CD4-positive, alpha-beta T cell treated with Interleukin-17A for 1 hour (primary cell): ENCODE data around the gene TBX2.
"Not testable (repeated sequence)": the region's sequence is repeated elsewhere in the genome, so short reads cannot be mapped to it uniquely, and the experiment has no call there.

Experiments
- DNase-seq: peaks from one replicate; pipeline ENCODE4 v3.0.0-alpha.2; 2020

The TBX2 gene

DNA sequence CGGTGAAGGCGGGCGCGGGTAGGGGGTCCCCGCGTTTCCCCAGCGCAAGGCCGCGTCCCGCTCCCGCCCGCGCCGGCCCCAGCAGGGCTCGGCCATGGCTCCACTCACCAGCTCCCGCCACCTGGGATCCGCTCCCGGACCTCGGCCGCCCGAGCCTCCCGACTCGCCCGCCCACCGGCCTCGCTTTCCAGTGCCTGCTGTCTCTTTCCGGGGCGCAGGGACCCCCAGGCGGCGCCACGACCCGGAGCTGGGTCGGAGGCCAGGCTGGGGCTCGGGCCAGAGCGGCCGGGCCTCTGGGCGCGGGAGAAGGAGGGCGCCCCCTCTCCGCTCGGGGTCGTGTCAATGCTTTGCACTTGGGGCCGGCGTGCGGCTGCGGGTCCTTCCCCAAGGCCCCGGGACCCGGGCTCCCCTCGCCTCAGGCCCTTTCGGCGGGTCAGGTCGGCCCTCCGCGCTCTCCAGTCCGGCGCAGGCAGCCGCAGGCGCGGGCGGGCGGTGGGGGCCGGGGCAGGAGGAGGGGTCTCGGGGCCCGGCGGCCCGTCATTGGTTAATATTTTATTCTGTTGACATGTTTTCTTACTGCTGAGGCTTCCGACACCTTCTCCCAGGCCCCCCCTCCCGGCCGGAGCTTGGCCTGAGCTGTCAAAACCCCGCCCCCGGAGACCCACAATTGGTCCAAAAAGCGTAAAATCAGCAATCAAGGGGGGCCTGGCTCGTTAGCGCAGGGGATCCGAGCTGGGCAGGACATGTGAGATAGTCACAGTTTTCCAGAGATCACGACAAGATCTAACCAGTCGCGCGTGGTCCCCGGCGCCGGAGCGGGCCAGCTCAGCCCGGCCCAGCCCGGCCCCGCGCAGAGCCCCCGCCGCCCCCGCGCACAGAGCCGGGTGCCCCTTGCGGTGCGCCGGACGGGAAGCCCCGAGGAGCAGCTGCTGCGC lies at the start of gene TBX2:
TSS of gene TBX2 (plus strand) at position 713 of the 935 bp plus-strand sequence. CDS start 334 bp downstream, outside the sequence.
- no peak for DNase-seq

DNA sequence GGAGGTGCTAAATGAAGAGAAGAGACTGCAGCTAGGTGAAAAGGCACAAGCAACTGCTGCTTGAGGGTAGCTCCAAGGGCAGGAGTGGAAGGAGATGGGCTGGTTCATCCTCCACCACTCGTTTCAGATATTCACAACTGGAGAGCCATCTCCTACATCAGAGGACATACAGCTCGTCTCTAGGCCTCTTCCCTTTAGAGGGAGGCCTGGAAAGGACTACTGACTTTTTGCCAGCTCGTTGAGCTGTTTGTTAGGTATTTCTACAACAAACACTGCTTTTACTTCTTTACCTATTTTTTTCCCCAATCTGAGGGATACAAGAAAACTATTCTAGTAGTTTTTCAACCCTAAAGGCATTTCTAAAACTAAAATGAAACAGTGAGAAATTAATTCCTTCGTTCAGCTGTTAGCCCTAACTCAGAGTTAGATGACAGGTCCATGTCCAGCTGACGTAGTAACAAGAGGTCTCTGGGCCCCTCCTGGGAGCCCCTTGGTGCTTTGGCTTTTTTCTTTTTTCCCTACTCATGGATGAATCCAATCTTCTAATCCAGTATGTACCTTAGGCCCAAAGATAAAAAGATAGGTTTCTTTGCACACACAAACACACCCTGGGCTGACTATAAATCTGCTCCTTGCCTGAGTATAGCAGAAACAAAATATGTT lies 47.8 kb upstream of the TBX2 start:
- no peak for DNase-seq

DNA sequence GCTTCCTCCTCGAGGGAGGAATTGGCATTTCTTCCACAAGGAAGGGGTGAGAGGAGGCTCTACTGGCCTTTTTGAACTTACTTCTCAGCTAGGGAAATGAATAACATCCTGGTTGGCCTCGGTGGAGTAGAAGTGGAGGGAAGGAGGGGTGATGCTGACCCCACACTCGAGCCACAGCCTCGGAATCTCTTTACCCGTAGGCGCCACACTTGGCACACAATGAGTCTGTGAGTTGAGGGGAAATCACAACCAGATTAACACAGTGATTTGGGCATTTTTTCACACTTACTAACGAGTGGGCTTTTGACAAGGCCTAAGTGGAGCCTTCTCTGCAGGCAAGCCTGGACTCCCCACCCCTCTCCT lies 47.3 kb upstream of the TBX2 start:
- no peak for DNase-seq

DNA sequence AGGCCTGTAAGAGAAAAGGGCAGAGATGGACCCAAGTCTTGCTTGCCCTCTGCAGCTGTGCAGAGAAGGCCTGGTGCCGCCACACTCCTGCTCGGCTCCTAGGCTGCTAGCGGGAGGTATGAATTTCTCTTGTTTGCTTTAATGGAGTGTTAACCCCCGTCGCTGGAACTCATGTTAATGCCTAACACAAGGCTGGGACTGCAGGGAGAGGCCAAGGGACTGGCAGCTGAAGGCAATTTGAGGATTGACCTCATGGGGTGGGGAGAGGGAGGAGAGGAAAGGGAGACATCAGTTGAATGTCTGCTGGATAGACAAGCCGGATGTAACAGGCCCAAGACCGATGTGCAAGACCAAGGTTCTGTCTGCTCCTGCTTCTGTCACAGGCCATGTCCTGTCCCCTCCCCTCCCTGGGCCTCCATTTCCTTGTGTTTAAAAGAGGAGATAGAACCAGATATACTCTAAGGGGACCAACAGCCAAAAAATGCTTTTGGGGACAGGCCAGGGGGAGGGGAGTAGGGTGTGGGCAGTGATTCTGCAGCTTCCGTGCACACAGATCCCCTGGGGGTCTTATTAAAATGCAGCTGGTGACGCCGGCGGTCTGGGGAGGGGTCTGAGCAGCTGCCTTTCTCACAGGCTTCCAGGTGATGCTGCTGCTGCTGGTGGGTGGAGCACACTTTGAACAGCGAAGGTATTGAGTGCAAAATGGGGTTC lies 46.7 kb upstream of the TBX2 start:
- no peak for DNase-seq

DNA sequence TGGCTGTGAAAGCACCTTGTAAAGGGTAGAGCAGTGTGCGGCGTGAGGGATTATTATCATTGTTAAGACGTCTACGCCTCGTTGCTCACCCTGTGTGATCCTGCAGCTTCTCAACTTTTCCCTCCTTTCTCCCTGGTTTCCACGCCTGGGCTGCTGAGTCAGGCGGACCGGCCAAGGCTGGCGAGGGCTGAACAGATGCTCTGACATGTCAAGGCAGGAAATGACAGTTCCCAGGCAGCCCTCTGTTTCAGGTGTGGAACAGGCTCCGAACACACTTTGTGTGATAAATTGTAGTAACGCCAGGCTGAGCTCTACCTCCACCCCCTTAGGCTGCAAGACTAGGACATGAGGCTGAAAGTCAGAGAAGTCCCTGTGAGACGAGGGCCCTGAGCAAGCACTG lies 46.0 kb upstream of the TBX2 start:
- no peak for DNase-seq

DNA sequence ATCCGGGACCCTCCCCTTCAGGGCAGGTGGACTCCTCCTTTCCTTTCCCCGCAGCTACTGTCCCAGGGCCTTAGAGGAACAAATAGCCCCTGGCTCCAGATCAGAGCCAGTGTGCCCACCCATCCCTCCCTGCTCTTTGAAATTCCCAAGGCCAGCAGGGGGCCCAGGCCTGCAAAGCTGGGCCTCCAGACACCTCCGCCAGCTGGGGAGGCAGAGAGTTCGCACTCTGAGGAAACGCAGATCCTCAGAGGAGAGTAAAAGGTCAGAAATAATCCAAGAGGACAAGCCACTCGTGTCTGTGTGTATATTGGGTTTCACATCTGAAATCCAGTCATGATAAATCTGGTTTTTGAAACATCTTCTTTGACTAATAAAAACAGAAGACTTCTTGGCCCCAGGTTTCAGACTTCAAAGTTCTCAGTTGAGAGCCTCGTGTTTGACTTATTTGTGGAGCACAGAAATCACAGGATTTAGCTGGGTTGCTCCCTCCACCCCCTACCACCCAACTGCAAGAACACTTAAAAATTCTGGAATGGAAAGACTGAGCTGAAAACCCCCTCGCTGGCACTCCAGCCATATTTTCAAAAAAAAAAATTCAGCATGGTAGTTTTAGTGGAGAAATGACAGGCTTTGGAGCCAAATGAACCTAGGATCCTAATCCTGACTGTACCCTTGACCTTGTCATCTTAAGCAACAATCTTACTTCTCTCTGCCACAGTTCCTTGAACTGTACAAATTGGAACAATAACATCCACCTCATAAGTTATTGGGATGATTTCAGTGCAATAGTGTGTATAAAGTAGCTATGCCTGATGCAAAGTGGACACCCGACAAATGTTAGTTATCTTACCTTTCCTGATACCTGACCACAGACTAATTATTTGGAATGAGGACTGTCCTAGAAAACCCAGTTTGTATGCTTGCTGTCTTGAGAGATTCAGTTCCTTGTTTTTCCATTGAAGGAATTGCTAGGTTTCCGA lies 44.5 kb upstream of the TBX2 start:
- no peak for DNase-seq

DNA sequence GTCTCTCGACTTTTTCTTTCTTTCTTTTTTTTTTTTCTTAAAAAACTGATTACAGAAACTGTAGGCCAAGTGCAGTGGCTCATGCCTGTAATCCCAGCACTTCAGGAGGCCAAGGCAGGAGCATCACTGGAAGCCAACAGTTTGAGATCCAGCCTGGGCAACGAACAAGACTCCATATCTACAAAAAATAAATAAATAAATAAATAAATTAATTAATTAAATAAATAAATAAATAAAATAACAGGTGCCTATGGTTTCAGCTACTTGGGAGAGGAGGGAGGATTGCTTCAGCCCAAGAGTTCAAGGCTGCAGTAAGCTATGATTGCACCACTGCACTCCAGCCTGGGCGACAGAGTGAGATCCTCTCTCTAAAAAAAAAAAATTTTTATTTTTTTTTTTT lies 42.6 kb upstream of the TBX2 start:
- DNase-seq = not testable (repeated sequence)

DNA sequence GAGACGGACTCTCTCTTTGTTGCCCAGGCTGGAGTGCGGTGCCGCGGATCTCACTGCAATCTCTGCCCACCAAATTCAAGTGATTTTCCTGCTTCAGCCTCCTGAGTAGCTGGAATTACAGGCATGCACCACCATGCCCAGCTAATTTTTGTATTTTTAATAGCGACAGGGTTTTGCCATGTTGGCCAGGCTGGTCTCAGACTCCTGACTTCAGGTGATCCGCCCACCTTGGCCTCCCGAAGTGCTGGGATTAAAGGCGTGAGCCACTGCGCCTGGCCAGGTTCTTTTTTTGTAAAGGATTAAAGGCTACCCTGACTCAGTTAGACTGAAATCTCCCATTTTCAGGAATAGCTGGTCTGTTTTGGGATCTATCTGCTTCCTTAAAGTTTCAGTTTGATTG lies 40.1 kb upstream of the TBX2 start:
- not testable (repeated sequence) for DNase-seq

DNA sequence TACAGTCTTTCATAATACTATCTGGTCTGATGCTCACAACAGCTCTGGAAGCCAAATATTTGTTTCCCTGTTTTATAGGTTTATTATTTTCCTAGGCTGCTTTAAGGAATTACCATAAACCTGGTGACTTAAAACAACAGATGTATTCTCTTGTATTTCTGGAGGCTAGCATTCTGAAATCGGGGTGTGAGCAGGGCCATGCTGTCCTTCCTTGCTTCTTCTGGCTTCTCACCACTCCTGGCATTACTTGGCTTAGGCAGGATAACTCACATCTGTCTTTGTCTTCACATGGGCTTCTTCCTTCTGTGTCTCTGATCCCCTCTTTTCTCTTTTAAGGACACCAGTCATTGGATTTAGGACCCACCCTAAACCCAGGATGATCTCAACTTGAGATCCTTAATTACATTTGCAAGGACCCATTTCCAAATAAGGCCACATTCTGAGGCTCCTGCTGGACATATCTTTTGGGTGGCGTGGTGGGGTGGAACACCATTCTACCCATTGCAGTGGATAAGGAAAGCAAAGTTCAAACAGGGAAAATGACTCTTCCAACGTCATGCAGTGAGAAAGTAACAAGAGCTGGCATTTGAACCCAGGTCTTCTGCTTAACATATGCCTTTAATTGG lies 39.2 kb upstream of the TBX2 start:
- DNase-seq = no peak

DNA sequence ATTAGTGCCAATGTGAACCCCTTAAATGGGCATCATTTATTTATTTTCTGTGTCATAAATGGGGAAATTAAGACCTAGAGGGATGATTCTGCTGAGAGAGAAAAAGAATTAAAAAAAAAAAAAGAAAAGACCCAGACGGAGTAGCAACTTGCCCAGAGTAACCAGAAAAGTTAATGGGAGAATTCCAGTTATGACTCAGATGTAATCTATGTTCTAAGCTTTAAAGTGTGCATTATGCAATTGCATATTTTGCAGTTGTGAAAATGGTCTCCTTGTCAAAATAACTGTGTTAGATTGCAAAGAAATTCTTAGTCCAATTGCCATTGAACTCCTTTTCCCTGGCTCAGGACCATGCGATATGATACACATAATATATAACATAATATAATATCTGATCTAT lies 38.6 kb upstream of the TBX2 start:
- no peak for DNase-seq

DNA sequence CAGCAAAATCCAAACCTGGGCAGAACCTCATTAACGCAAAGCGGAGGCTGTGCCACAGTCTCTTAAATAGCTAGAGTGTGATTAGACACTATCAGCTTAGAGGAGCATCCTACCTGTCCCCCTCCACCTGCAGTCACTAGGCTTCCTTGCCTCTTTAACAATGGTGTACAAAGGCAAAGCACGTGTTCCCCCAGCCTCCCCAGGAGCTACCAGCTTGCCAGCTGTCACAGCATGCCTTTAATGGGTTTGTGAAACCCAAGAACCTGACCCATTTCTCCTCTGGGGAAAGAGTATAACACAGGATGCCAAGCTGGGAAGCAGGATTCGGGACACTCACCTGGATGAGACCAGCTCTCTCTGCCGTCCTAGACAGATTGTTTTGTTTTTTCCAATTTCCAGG lies 37.2 kb upstream of the TBX2 start:
- no peak for DNase-seq

DNA sequence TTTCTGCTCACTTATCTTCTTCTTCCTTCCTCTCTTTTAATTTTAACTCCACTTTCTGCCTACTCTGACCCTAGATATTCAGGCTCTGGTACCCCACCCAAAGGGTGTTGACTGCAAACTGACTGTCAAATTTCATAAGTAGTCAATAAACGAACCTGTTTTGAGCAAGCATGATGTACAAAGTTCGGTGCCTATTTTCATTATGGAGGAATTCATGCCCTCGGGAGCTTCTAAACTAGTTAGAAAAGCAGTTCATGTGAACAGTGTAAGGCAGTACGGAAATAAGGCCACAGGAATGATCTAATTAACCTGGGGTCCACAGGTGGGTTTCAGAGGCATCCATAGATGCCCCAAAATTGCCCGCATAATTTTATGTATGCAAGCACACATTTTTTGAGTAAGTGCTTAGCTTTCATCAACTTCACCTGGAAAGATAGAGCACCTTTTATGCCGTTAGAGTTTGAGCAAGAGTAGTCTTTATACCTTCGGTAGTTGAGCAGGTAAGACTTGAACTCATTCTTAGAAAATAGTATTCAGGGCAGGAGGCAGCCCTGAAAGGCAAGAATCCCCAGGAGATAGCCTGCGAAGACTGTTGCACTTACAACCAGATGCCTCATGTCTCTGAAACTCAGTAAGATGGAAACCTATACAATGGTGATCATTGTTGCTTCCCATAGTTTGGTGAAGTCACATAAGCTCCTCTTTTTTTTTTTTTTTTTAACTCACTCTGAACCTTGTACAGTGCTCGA lies 36.6 kb upstream of the TBX2 start:
- no peak for DNase-seq

DNA sequence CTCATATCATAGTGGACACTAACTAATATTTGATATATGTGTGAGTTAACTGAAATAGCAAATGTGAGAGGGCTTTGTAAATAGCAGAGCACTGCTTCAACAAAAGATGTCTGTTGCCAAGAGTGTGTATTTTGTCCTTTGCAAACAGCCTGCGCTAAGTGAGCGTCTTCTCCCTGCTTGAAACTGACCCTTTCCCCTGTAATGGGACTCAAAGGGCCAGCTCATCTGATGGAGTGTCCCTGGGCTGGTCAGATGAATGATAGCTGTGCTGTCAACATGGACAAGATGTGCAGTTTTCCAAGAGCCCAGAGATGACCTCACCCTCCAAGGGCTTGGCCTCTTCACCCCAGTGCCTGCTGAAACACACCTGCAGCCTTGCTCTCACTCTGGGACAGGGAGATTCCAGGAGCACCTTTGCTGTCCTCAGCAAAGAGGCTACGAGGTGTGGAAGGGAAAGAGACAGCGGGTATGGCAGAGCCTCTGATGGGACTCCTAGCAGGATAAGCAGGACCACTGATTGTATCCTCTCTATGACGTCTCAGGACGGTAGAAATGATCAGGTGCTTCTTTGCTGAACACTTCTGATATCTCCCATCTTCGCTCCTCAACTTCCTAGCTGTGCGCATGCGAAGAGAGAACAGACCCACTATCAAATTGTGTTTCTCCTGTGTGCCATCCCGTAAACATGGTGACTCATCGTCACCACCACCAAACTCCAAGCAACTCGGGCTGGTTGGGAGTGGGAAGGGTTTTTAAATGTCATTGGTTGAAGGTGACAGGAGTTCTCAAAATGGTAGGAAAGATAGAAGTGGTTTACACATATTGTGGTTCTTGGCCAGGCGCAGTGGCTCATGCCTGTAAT lies 35.8 kb upstream of the TBX2 start:
- no peak for DNase-seq

DNA sequence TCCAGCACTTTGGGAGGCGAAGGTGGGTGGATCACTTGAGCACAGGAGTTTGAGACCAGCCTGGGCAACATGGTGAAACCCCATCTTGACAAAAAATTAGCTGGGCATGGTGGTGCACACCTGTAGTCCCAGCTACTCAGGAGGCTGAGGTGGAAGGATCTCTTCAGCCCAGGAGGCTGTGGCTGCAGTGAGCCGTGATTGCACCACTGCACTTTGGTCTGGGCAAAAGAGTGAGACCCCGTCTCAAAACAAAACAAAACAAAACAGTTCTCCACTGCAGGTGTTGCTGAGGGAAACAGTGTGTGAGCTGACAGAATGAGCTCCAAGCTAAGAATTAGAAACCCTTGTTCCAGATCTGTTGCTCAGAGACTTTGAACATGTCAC lies 35.2 kb upstream of the TBX2 start:
- DNase-seq = no peak

DNA sequence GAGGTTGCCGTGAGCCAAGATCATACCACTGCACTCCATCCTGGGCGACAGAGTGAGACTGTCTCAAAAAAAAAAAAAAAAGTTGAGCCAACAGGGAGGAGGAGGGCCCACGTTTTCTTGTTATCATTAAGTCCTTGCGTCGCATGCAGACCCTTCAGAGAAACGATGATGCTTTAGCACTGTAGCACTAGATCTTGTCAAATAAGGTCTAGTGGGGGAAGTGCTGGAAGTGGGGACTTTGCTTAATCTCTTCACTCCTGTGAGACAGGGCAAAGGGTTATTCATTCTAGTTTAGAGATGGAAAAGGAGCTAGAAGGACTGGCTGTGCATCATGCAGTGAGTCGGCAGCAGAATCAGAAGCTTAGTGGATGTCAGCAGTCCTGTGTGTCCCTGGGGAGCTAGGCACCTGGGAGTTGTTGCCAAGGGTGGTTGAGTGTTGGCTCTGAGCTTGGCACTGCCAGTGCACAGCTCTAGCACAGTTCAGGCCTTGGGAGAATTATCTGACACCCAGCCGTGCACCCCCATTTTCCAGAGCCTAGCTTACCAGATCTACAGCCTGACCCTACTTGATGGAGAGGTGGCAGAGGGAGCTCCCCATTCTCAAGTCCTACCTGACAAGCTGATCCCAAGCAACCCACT lies 33.4 kb upstream of the TBX2 start:
- DNase-seq = no peak

DNA sequence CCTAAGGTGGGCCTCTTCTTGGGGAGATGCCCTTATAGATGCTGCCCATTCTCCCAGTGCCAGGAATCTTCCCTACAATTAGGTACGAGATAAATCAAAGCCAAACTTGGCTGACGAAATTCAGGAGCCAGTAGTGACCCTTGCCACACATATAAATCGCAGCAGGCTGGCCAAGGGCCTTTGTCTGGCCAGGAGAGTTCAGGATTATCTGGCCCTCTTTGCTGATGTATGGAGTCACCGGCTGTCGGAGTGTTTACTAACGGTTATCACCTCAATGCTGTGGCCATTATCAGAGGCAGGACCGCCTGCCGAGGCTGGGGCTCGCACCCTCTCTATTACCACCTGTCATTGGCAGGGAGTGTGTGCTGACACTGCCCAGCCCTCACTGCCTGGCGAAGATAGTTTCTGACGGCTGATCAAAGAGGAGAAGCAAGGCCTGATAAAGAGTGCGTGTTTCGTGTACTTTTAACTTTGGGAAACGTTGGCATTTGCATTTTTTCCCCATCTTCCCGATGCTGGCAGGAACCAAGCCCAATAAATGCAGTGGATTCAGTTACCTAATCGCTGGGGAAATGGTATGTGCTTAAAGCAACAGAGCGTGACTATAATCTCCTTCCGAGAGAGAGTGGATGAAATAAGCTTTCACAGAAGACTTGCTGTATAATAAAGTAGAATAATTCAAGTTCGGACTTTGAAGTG lies 32.8 kb upstream of the TBX2 start:
- no peak for DNase-seq

DNA sequence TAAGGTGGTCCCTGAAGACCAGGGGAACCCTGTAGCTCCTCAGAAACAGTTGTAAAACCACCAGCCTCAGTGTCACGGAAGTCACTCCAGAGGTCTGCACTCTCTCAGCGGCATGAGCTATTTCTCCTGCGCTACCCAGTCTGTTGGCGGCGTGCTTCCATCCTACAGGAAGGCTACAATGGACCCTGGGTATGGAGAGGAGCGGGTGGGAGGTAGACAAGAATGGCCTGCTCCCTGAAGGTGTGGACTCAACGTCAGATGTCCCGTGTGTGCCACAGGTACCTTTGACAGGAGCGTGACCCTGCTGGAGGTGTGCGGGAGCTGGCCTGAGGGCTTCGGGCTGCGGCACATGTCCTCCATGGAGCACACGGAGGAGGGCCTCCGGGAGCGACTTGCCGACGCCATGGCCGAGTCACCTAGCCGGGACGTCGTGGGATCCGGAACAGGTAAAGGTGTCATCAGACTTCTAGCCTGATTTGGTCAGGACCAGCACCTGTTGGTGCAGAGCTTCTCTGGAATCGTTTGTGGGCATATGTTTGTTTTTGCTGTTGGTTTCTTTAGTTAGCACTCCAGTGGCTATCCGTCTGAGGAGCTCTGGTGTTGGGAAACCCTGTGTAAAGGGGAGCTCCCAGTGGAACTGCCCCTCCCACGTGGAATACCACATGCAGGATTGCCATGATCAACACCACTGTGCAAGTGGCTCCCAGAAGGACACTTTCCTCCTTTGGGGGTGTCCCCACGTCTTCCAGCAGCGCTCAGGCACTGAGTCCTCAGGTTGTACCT lies 31.4 kb upstream of the TBX2 start:
- DNase-seq = no peak

DNA sequence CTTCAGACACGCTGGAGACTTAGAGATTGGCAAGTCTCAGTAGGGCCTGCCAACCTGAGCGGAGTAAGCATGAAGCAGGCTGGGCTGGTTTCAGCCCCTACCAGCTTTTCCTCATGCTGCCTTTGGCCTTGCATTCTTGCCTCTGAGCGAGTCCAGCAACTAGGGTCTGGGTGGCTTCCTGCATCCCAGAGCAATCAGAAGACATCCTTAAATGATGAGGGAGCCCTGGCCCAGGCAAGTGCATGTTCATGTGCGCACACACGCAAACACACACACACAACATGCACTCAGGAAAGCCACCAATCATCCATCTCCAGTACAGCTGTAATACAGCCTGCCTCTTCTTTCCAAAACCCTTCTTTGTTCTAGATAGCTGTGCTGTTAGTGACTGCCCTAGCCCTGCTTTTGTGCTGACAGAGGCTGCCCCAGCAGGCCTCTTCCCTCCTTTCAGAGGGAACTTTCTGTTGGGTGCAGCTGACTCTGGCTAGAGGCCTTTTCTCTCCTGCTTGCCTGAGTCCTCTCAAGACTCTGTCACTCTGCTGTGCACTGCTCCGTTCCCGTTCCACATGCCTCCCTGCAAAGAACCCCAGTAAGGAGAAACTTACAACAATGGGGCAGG lies 30.7 kb upstream of the TBX2 start:
- no peak for DNase-seq
